Bronchial epithelial cell (primary cell): ENCODE measurements around the gene BBIP1. TPM values are rescaled to one million over a fixed set of nuclear protein-coding genes. Genes with fewer than 3 reads are reported as not detected.
"Not testable (repeated sequence)": the region's sequence is repeated elsewhere in the genome, so short reads cannot be mapped to it uniquely, and the experiment has no call there.

Experiments used
- DNase-seq: peaks from one replicate; pipeline ENCODE4 v3.0.0-alpha.2; 2010; ENCODE audit warnings: low read depth
- FAIRE-seq: peaks from 2 replicates; lab custom pipeline; 2011; peaks lifted over from hg19 to GRCh38; lab: Jason Lieb, UNC
- H3K27me3 ChIP-seq: 2 replicates; pipeline ENCODE4 v1.5.1; 2011; ENCODE audit warnings: low read length; ENCODE audit not compliant: control insufficient read depth, insufficient read depth
- H3K36me3 ChIP-seq: 2 replicates; pipeline ENCODE4 v1.5.1; 2011; ENCODE audit warnings: low read length; ENCODE audit not compliant: control insufficient read depth, insufficient read depth
- H3K4me3 ChIP-seq: 2 replicates; pipeline ENCODE4 v1.5.1; 2011; ENCODE audit warnings: mild to moderate bottlenecking, low read depth, low read length, control low read depth
- total RNA-seq: library from RNA; depleted of rRNA; stranded (reverse); fragments of >200 nt; gene quantifications from 2 replicates; pipeline ENCODE4 v1.2.1, GENCODE V29; 2014
- TF ChIP-seq, protein P1 (sequence below): IDR thresholded peaks from 2 replicates; pipeline ENCODE4 v1.5.1; 2011; ENCODE audit warnings: mild to moderate bottlenecking, moderate library complexity, low read length, control low read depth, inconsistent platforms; ENCODE audit not compliant: insufficient read depth, severe bottlenecking

Gene BBIP1
- total RNA-seq, 1 donor from 2014 or later: 11.6 TPM

DNA sequence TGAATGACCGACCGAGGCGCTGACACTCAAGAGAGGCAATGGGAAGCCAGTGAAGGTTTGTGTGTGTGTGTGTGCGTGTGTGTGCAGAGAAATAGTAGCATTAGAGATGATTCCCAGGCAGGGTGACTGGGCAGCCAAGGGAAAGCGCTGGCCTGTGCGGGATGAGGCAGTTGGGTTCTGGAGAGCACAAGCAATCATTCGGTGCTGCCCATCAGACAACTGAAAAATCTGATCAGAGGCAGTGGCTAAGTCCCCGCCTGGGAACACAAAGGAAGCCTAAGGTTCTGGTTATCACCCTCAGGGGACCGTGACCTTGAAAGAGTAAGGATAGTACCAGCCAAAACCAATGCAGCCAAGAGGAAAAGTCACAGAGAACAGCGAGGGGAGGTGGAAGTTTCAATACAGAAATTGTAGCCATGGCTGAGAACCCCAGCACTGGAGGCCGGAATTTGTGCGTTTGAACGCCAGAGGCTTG, 48.1 kb downstream of the BBIP1 start:
- no peak overlapping the region for H3K4me3 ChIP-seq
- TF ChIP-seq, protein P1, sequence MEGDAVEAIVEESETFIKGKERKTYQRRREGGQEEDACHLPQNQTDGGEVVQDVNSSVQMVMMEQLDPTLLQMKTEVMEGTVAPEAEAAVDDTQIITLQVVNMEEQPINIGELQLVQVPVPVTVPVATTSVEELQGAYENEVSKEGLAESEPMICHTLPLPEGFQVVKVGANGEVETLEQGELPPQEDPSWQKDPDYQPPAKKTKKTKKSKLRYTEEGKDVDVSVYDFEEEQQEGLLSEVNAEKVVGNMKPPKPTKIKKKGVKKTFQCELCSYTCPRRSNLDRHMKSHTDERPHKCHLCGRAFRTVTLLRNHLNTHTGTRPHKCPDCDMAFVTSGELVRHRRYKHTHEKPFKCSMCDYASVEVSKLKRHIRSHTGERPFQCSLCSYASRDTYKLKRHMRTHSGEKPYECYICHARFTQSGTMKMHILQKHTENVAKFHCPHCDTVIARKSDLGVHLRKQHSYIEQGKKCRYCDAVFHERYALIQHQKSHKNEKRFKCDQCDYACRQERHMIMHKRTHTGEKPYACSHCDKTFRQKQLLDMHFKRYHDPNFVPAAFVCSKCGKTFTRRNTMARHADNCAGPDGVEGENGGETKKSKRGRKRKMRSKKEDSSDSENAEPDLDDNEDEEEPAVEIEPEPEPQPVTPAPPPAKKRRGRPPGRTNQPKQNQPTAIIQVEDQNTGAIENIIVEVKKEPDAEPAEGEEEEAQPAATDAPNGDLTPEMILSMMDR: no peak
- no peak for DNase-seq
- peaks cover under 1% of the 10 kb centered on the region for H3K36me3 ChIP-seq
- H3K27me3 ChIP-seq: no peaks in the 10 kb centered on the region
- no peak for FAIRE-seq

DNA sequence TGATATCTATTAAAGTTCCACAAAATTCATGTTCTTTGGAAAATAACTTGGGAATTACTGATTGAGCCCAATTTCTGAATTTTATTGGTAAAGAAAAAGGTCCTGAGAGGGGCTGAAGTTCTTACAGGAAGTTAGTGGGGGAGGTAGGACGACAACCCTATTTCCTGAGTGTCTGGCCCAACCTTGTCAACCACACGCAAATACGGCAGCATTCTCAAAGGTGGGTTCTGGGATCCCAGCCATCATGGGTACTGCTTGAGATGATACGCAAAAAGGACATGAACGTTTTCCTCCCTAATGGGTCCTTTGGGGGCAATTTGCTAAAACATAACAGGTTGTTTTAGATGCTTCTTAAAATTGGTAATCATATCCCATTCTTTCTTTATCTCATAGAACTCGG, 50.0 kb downstream of the BBIP1 start:
- Histone ChIP-seq H3K27me3 (no peaks in the 10 kb centered on the region), H3K4me3 (no peak overlapping the region), H3K36me3 (no peaks in the 10 kb centered on the region)
- DNase-seq: no peak
- TF ChIP-seq, protein P1: no peak
- FAIRE-seq: no peak

DNA sequence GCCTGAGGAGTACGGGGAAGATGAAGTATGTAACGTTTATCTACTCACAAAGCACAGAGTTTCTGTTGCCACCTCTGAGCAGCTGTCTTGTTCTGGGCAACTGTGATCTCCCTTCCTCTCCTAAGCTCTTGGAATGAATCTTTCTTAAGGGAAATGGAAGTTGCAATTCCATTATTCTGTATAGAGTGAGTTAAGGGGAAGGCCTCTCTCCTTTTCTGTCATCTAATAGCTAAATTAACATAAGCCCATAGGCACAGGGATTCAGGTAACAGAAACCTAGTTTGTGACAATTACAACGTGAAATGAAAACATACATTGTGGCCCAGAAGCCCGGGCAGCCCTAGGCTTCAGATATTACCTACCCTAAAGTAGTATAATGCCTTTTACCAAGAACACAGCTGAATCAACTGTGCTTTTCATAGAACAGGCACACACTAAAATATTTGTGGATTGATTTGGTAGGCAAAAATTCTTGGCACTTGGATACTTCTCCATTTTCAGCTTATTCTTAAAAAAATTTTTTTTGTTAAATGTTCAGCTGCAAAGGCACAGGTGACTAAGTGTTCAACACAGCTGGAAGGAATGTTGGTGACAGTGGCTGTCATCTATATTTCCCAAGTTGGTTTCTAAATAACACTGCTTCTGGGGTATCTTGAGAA, 51.0 kb downstream of the BBIP1 start:
- no peak overlapping the region for H3K4me3 ChIP-seq
- FAIRE-seq (no peak), DNase-seq (no peak)
- H3K27me3 ChIP-seq: no peaks in the 10 kb centered on the region
- no peaks in the 10 kb centered on the region for H3K36me3 ChIP-seq
- TF ChIP-seq, protein P1: no peak

DNA sequence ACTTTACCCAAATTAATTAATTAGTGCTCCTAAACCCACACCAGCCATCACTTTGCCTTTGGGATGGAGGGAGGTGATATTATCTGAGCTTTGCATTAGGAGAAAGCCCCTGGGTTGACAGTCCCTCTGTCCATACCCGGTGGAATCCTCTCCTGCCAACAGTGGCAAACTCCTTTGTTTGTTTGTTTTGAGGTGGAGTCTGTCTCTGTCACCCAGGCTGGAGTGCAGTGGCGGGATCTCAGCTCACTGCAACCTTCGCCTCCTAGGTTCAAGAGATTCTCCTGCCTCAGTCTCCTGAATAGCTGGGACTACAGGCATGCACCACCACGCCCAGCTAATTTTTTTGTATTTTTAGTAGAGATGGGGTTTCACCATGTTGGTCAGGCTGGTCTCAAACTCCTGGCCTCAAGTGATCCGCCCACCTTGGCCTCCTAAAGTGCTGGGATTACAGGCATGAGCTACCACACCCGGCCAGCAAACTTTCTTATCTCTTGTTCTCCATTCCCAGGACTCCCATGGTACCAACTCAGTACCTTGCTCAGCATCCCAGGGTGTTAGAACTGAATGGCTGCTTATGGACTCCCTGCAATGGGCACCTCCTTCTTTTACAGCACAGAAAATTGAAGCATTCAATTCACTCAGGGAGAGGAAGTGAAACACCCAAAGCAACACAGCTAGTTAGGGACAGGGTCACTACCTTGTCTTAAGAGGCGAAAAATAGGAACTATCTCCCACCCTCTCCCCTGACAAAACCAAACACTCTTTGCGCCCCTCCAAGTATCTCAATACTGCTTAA, 51.8 kb downstream of the BBIP1 start:
- not testable (repeated sequence) for H3K4me3 ChIP-seq, FAIRE-seq, H3K27me3 ChIP-seq, H3K36me3 ChIP-seq, DNase-seq

DNA sequence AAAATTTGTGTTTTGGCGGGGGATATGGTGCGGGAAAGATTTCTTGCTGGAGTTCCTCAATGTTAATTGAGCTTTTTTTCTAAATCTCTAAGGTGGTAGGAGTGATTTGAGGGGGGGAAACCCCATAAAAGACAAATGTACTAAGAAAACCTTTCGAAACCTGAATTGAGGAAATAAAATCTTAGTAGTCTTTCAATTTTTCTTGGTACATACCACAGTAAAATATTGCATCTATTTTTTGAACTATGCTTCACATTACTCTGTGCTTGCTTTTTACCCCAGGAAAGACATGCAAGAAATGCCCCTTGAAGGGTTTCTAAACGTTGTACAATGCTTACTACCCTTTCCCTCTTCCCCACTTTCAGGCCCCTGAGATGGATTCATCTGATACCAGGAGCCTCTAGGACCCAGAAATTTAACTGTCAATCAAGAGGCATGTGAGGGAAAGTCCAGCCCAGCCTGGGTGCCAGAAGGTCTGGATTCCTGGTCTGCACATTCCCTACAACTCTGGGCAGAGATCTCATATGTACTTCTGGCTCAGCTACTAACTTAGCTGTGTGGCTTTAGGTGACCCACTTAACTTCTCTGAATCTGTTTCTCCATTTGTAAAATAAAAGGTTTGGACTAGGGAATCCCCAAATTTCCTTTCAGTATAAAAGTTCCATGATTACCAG, 53.0 kb downstream of the BBIP1 start:
- FAIRE-seq (no peak), DNase-seq (no peak)
- Histone ChIP-seq H3K4me3 (no peak overlapping the region), H3K36me3 (no peaks in the 10 kb centered on the region), H3K27me3 (no peaks in the 10 kb centered on the region)
- TF ChIP-seq, protein P1: no peak
